Peyer's patch (tissue), 4 donors: ENCODE measurements around the gene GTSE1.

Source experiments
- CTCF ChIP-seq, 6 experiments: fragments of 450-650 bp in 4 of 6; fragments of 200-600 bp in 2 of 6; sonication (generic) in 1 of 6; IDR thresholded peaks; one replicate each; pipeline ENCODE4 v1.5.1; 2017 to 2019; ENCODE audit warnings: antibody characterized with exemption in 6 of 6, mild to moderate bottlenecking in 3 of 6, moderate library complexity in 1 of 6
- POLR2A ChIP-seq, 2 donors: fragments of 450-650 bp; IDR thresholded peaks; one replicate each; pipeline ENCODE4 v1.5.1; 2017; ENCODE audit warnings: antibody characterized with exemption in 2 of 2, mild to moderate bottlenecking in 2 of 2, moderate library complexity in 2 of 2

GRCh38 chr22:46323162-46323561, 26.5 kb downstream of the GTSE1 start:
- TF ChIP-seq CTCF (IDR thresholded peaks at IDR 0.05), result no peak
- no peak for TF ChIP-seq POLR2A (IDR thresholded peaks at IDR 0.05)
